ENCODE results near the gene ARL4A.

Gene ARL4A

GRCh38 chr7:12692479-12693259 lies 5.2 kb downstream of the ARL4A start:
- TF ChIP-seq CTCF (IDR thresholded peaks at IDR 0.05; ENCODE audit: low read depth, low read length, missing control alignments): no peak
- H3K4me3 ChIP-seq (replicated peaks; ENCODE audit: low read depth, low read length): no peak overlapping the region
- no peak for DNase-seq (ENCODE audit: extremely low read depth, low read depth)

GRCh38 chr7:12694817-12695216 lies 7.4 kb downstream of the ARL4A start:
- H3K4me3 ChIP-seq (replicated peaks; ENCODE audit: low read depth, low read length): no peak overlapping the region
- no peak for TF ChIP-seq CTCF (IDR thresholded peaks at IDR 0.05; ENCODE audit: low read depth, low read length, missing control alignments)
- no peak for DNase-seq (ENCODE audit: extremely low read depth, low read depth)

- DNase-seq (ENCODE audit: extremely low read depth, low read depth): no peak
- no peak for TF ChIP-seq CTCF (IDR thresholded peaks at IDR 0.05; ENCODE audit: low read depth, low read length, missing control alignments)
- no peak overlapping the region for H3K4me3 ChIP-seq (replicated peaks; ENCODE audit: low read depth, low read length)
These were observed 8.5 kb downstream of the ARL4A start for GRCh38 chr7:12695965-12696364.

- TF ChIP-seq CTCF (IDR thresholded peaks at IDR 0.05; ENCODE audit: low read depth, low read length, missing control alignments): no peak
- H3K4me3 ChIP-seq (replicated peaks; ENCODE audit: low read depth, low read length): no peak overlapping the region
- DNase-seq (ENCODE audit: extremely low read depth, low read depth): no peak
These were observed 11.9 kb downstream of the ARL4A start for GRCh38 chr7:12699299-12699698.

GRCh38 chr7:12701433-12701832 lies 14.0 kb downstream of the ARL4A start:
- DNase-seq (ENCODE audit: extremely low read depth, low read depth): no peak
- H3K4me3 ChIP-seq (replicated peaks; ENCODE audit: low read depth, low read length): no peak overlapping the region
- TF ChIP-seq CTCF (IDR thresholded peaks at IDR 0.05; ENCODE audit: low read depth, low read length, missing control alignments): no peak

GRCh38 chr7:12703881-12704280 lies 16.4 kb downstream of the ARL4A start:
- no peak for TF ChIP-seq CTCF (IDR thresholded peaks at IDR 0.05; ENCODE audit: low read depth, low read length, missing control alignments)
- DNase-seq (ENCODE audit: extremely low read depth, low read depth): no peak
- no peak overlapping the region for H3K4me3 ChIP-seq (replicated peaks; ENCODE audit: low read depth, low read length)

- TF ChIP-seq CTCF (IDR thresholded peaks at IDR 0.05; ENCODE audit: low read depth, low read length, missing control alignments): no peak
- no peak overlapping the region for H3K4me3 ChIP-seq (replicated peaks; ENCODE audit: low read depth, low read length)
- DNase-seq (ENCODE audit: extremely low read depth, low read depth): no peak
These were observed 18.4 kb downstream of the ARL4A start for GRCh38 chr7:12705878-12706277.

Measured in HFF-Myc (cell line).